HEK293 (cell line): ENCODE measurements around the gene CRHBP.
"Not testable (repeated sequence)": the region's sequence is repeated elsewhere in the genome, so short reads cannot be mapped to it uniquely, and the experiment has no call there.

ENCODE experiments used
- CTCF ChIP-seq: fragments of 450-650 bp; formaldehyde crosslinking; IDR thresholded peaks from 2 replicates; pipeline ENCODE4 v1.5.1; 2016; ENCODE audit warnings: missing biosample characterization, missing genetic modification characterization
- GLI4 ChIP-seq: fragments of 450-650 bp; formaldehyde crosslinking; IDR thresholded peaks from 2 replicates; pipeline ENCODE4 v1.5.1; 2016; ENCODE audit warnings: missing biosample characterization, missing genetic modification characterization
- KLF16 ChIP-seq: fragments of 450-650 bp; formaldehyde crosslinking; IDR thresholded peaks from 2 replicates; pipeline ENCODE4 v1.5.1; 2017; ENCODE audit warnings: missing biosample characterization, missing genetic modification characterization
- KLF8 ChIP-seq: fragments of 450-650 bp; formaldehyde crosslinking; IDR thresholded peaks from 2 replicates; pipeline ENCODE4 v1.5.1; 2016; ENCODE audit warnings: missing biosample characterization, missing genetic modification characterization
- KLF9 ChIP-seq: fragments of 450-650 bp; formaldehyde crosslinking; IDR thresholded peaks from 2 replicates; pipeline ENCODE4 v1.5.1; 2016; ENCODE audit warnings: missing biosample characterization, missing genetic modification characterization, low read depth
- PATZ1 ChIP-seq: fragments of 450-650 bp; formaldehyde crosslinking; IDR thresholded peaks from 2 replicates; pipeline ENCODE4 v1.5.1; 2016; ENCODE audit warnings: missing biosample characterization, missing genetic modification characterization
- ZBTB1 ChIP-seq: fragments of 450-650 bp; formaldehyde crosslinking; IDR thresholded peaks from 2 replicates; pipeline ENCODE4 v1.5.1; 2016; ENCODE audit warnings: missing biosample characterization, missing genetic modification characterization
- ZNF114 ChIP-seq: fragments of 450-650 bp; formaldehyde crosslinking; IDR thresholded peaks from 2 replicates; pipeline ENCODE4 v1.5.0; 2017; ENCODE audit warnings: missing biosample characterization, missing genetic modification characterization
- ZNF121 ChIP-seq: fragments of 450-650 bp; formaldehyde crosslinking; IDR thresholded peaks from 2 replicates; pipeline ENCODE4 v1.5.1; 2016; ENCODE audit warnings: missing biosample characterization, missing genetic modification characterization
- ZNF24 ChIP-seq: fragments of 450-650 bp; formaldehyde crosslinking; IDR thresholded peaks from 2 replicates; pipeline ENCODE4 v1.5.1; 2016; ENCODE audit warnings: missing biosample characterization, missing genetic modification characterization
- ZNF354C ChIP-seq: fragments of 450-650 bp; formaldehyde crosslinking; IDR thresholded peaks from 2 replicates; pipeline ENCODE4 v1.5.1; 2016; ENCODE audit warnings: missing biosample characterization, missing genetic modification characterization, low read depth, borderline replicate concordance
- ZNF776 ChIP-seq: fragments of 450-650 bp; formaldehyde crosslinking; IDR thresholded peaks from 2 replicates; pipeline ENCODE4 v1.5.0; 2017; ENCODE audit warnings: missing biosample characterization, missing genetic modification characterization, borderline replicate concordance
- ZSCAN18 ChIP-seq: fragments of 450-650 bp; formaldehyde crosslinking; IDR thresholded peaks from 2 replicates; pipeline ENCODE4 v1.5.1; 2016; ENCODE audit warnings: missing biosample characterization, missing genetic modification characterization

GRCh38 chr5:76945238-76945637 lies 7.6 kb upstream of the CRHBP start:
- TF ChIP-seq CTCF (tag by site-specific recombination); ZSCAN18; ZNF24 (tag by site-specific recombination); ZBTB1; ZNF776; GLI4 (tag by site-specific recombination); PATZ1 (tag by site-specific recombination); KLF9; ZNF354C (tag by site-specific recombination); ZNF114 (tag by site-specific recombination); KLF8 (tag by site-specific recombination); KLF16 (tag by site-specific recombination); ZNF121: not testable (repeated sequence)
